HEK293T (cell line): ENCODE measurements around the gene YAE1.

ENCODE experiments used
- CTCF ChIA-PET: fragments of 350-600 bp; formaldehyde crosslinking; extraction: SDS; loops from one replicate; lab custom pipeline; 2021; ENCODE audit warnings: antibody characterized with exemption, inconsistent platforms; lab: Yijun Ruan, JAX
- POLR2A ChIA-PET: fragments of 350-600 bp; formaldehyde crosslinking; extraction: SDS; loops from one replicate; lab custom pipeline; 2020; ENCODE audit warnings: antibody characterized with exemption, inconsistent platforms; lab: Yijun Ruan, JAX
- DNase-seq: peaks from one replicate; pipeline ENCODE4 v3.0.0; 2012; ENCODE audit warnings: mixed read lengths; ENCODE audit errors: extremely low spot score
- ARNT ChIP-seq: fragments of 450-650 bp; IDR thresholded peaks from 2 replicates; pipeline ENCODE4 v1.6.1; 2017; ENCODE audit warnings: mild to moderate bottlenecking
- BHLHE40 ChIP-seq: fragments of 450-650 bp; IDR thresholded peaks from 2 replicates; pipeline ENCODE4 v1.6.1; 2016; ENCODE audit warnings: mild to moderate bottlenecking, moderate library complexity, borderline replicate concordance
- CTBP1 ChIP-seq: fragments of 450-650 bp; IDR thresholded peaks from 2 replicates; pipeline ENCODE4 v1.6.1; 2016; ENCODE audit warnings: borderline replicate concordance
- ELF4 ChIP-seq: fragments of 450-650 bp; IDR thresholded peaks from 2 replicates; pipeline ENCODE4 v1.6.1; 2017; ENCODE audit warnings: antibody characterized with exemption
- FOXA1 ChIP-seq: fragments of 450-650 bp; IDR thresholded peaks from 2 replicates; pipeline ENCODE4 v1.6.1; 2016; ENCODE audit warnings: mild to moderate bottlenecking
- FOXK2 ChIP-seq: fragments of 450-650 bp; IDR thresholded peaks from 2 replicates; pipeline ENCODE4 v1.6.1; 2016; ENCODE audit warnings: mild to moderate bottlenecking
- FOXM1 ChIP-seq: fragments of 450-650 bp; IDR thresholded peaks from 2 replicates; pipeline ENCODE4 v1.6.1; 2017; ENCODE audit warnings: mild to moderate bottlenecking, borderline replicate concordance
- HDGF ChIP-seq: fragments of 450-650 bp; IDR thresholded peaks from 2 replicates; pipeline ENCODE4 v1.6.1; 2017; ENCODE audit warnings: antibody characterized with exemption, borderline replicate concordance
- L3MBTL2 ChIP-seq: fragments of 450-650 bp; conservative IDR thresholded peaks from 2 replicates; pipeline ENCODE4 v1.6.1; 2016; ENCODE audit warnings: mild to moderate bottlenecking
- LEF1 ChIP-seq: fragments of 450-650 bp; IDR thresholded peaks from 2 replicates; pipeline ENCODE4 v1.6.1; 2017; ENCODE audit warnings: mild to moderate bottlenecking, borderline replicate concordance
- NFRKB ChIP-seq: fragments of 450-650 bp; IDR thresholded peaks from 2 replicates; pipeline ENCODE4 v1.6.1; 2016; ENCODE audit warnings: mild to moderate bottlenecking, moderate library complexity
- PKNOX1 ChIP-seq: fragments of 450-650 bp; IDR thresholded peaks from 2 replicates; pipeline ENCODE4 v1.6.1; 2016
- SP1 ChIP-seq: fragments of 450-650 bp; IDR thresholded peaks from 2 replicates; pipeline ENCODE4 v1.6.1; 2017
- SUZ12 ChIP-seq: fragments of 450-650 bp; IDR thresholded peaks from 2 replicates; pipeline ENCODE4 v1.6.1; 2016; ENCODE audit warnings: mild to moderate bottlenecking
- TARDBP ChIP-seq: fragments of 450-650 bp; IDR thresholded peaks from 2 replicates; pipeline ENCODE4 v1.6.1; 2016
- ZNF384 ChIP-seq: fragments of 450-650 bp; IDR thresholded peaks from 2 replicates; pipeline ENCODE4 v1.6.1; 2016

YAE1 gene

GRCh38 chr7:39574673-39575349 is 8.6 kb downstream of the YAE1 start:
- CTCF ChIA-PET: interaction anchor here (0.5 kb wide), 1 partner anchor 98 kb away, joined by 3 read pairs; no protein-coding TSS in a partner anchor
- TF ChIP-seq ARNT (no peak), L3MBTL2 (no peak), SUZ12 (no peak), BHLHE40 (no peak)
- DNase-seq: no peak
- POLR2A ChIA-PET: no interaction called here

- POLR2A ChIA-PET: interaction anchor here (0.9 to 4.0 kb wide), 2 partner anchors 7 to 11 kb away, joined by 3 to 20 read pairs; partner anchors contain the start of gene YAE1
- no peak for TF ChIP-seq CTBP1
- TF ChIP-seq BHLHE40: no peak
- TF ChIP-seq FOXA1: no peak
- no peak for TF ChIP-seq ZNF384
- TF ChIP-seq SUZ12: no peak
- no peak for TF ChIP-seq SP1
- no peak for TF ChIP-seq HDGF
- no peak for TF ChIP-seq TARDBP
- TF ChIP-seq ELF4: no peak
- TF ChIP-seq FOXM1: no peak
- DNase-seq: no peak
- CTCF ChIA-PET: no interaction called here
These were observed 11.1 kb downstream of the YAE1 start for GRCh38 chr7:39577229-39577874.

GRCh38 chr7:39580149-39580874 is 14.1 kb downstream of the YAE1 start:
- peak; percentile 77 for DNase-seq
- POLR2A ChIA-PET: interaction anchor here (0.6 to 4.0 kb wide), 5 partner anchors 14 to 376 kb away, joined by 3 to 20 read pairs (median 6); partner anchors contain the start of genes RALA and YAE1
- TF ChIP-seq ELF4 (no peak), PKNOX1 (no peak), L3MBTL2 (peak; percentile 74)
- CTCF ChIA-PET: interaction anchor here (0.5 to 5.2 kb wide), 23 partner anchors 9 to 1646 kb away, joined by 3 to 86 read pairs (median 5); partner anchors contain the start of gene CDK13

- ChIA-PET POLR2A (interaction anchor here (1.0 to 3.0 kb wide), 2 partner anchors 16 to 40 kb away, joined by 4 to 14 read pairs; partner anchors contain the start of gene RALA), CTCF (interaction anchor here (5.2 kb wide), 1 partner anchor 163 kb away, joined by 86 read pairs; no protein-coding TSS in a partner anchor)
- DNase-seq: no peak
- TF ChIP-seq BHLHE40: no peak
- TF ChIP-seq PKNOX1: 0 out of 2 replicates have a peak, but pooled peaks have one; percentile 14
These were observed 16.3 kb downstream of the YAE1 start for GRCh38 chr7:39582536-39582935.

- no peak for TF ChIP-seq FOXM1
- ChIA-PET CTCF (interaction anchor here (1.0 kb wide), 1 partner anchor 159 kb away, joined by 4 read pairs; no protein-coding TSS in a partner anchor), POLR2A (interaction anchor here (1.0 to 3.0 kb wide), 2 partner anchors 39 to 117 kb away, joined by 3 to 14 read pairs; partner anchors contain the start of gene RALA)
- no peak for DNase-seq
These were observed 17.3 kb downstream of the YAE1 start for GRCh38 chr7:39583539-39583938.

GRCh38 chr7:39587393-39587792 is 21.2 kb downstream of the YAE1 start:
- ChIA-PET POLR2A (no interaction called here), CTCF (interaction anchor here (2.5 kb wide), 1 partner anchor 155 kb away, joined by 7 read pairs; no protein-coding TSS in a partner anchor)
- TF ChIP-seq FOXM1 (no peak), LEF1 (no peak), TARDBP (no peak), BHLHE40 (no peak), SUZ12 (no peak), FOXA1 (no peak), HDGF (no peak), ELF4 (no peak), ZNF384 (no peak), L3MBTL2 (no peak), NFRKB (no peak), PKNOX1 (no peak), FOXK2 (no peak)
- DNase-seq: no peak
